Fibroblast of pulmonary artery (primary cell): ENCODE data around the gene CACNA2D4.

Source experiments
- DNase-seq: peaks from one replicate; pipeline ENCODE4 v3.0.0-alpha.2; 2010; ENCODE audit warnings: low read depth
- H3K4me3 ChIP-seq: replicated peaks from 2 replicates; pipeline ENCODE4 v1.5.1; 2011; ENCODE audit warnings: low read depth, mild to moderate bottlenecking, control low read depth, low read length, moderate library complexity
- CTCF ChIP-seq: IDR thresholded peaks from 2 replicates; pipeline ENCODE4 v1.5.1; 2011; ENCODE audit warnings: mild to moderate bottlenecking, control low read depth, low read length, inconsistent platforms; ENCODE audit errors: missing control alignments

Gene CACNA2D4

GRCh38 chr12:1863823-1864222 is 54.6 kb downstream of the CACNA2D4 start:
- TF ChIP-seq CTCF, result no peak
- DNase-seq, result no peak
- H3K4me3 ChIP-seq, result no peak overlapping the region

GRCh38 chr12:1862973-1863372 is 55.5 kb downstream of the CACNA2D4 start:
- no peak for DNase-seq
- no peak overlapping the region for H3K4me3 ChIP-seq
- TF ChIP-seq CTCF, result no peak

- no peak for DNase-seq
- no peak for TF ChIP-seq CTCF
- H3K4me3 ChIP-seq, result no peak overlapping the region
Observed at GRCh38 chr12:1859643-1860042, 58.8 kb downstream of the CACNA2D4 start.

- TF ChIP-seq CTCF, result no peak
- DNase-seq, result no peak
- H3K4me3 ChIP-seq, result no peak overlapping the region
Observed at GRCh38 chr12:1858456-1858855, 60.0 kb downstream of the CACNA2D4 start.

GRCh38 chr12:1857821-1858220 is 60.6 kb downstream of the CACNA2D4 start:
- H3K4me3 ChIP-seq, result no peak overlapping the region
- no peak for TF ChIP-seq CTCF

GRCh38 chr12:1857086-1857485 is 61.4 kb downstream of the CACNA2D4 start:
- TF ChIP-seq CTCF, result no peak
- DNase-seq, result no peak
- H3K4me3 ChIP-seq, result no peak overlapping the region

More at GRCh38 chr12:1857821-1858220, 60.6 kb downstream of the CACNA2D4 start:
- no peak for DNase-seq

- no peak overlapping the region for H3K4me3 ChIP-seq
- DNase-seq, result peak; percentile 24
- no peak for TF ChIP-seq CTCF
Observed at GRCh38 chr12:1855241-1855640, 63.2 kb downstream of the CACNA2D4 start.
